HG02610 (cell line): Measurements from ENCODE around the gene HAT1.

Experiments
- ATAC-seq: cut with Tn5 transposase; IDR thresholded peaks from one replicate; pipeline ENCODE4 v1.9.1; 2021; ENCODE audit warnings: mild to moderate bottlenecking, moderate library complexity; ENCODE audit not compliant: unreplicated experiment

HAT1 gene

DNA sequence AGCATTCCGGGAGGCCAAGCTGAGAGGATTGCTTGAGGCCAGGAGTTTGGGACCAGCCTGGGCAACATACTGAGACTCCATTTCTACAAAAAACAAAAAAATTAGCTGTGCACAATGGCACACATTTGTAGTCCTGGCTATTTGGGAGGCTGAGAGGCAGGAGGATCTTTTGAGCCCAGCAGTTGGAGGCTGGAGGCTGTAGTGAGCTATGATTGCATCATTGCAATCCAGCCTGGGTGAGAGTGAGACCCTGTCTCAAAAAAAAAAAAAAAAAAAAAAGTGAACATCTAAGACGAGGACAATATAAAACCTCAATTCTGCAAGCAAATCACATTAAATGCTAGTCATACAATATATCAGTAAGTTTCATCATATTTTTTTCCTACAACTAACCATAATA is 2.8 kb upstream of the HAT1 start:
- ATAC-seq: no peak

DNA sequence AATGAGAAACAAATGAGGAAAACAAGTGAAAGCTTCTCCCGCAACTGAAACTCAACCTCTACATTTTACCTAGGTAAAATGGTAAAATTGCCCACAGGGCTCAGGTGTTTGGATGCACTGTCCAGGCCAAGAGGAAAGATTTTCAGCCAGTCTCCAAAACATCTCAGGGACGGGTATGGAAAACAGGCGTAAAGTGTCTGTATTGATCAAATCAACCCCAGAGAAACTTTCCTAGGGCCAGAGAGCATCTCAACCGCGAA is 361 bp upstream of the HAT1 start:
- ATAC-seq: no peak

DNA sequence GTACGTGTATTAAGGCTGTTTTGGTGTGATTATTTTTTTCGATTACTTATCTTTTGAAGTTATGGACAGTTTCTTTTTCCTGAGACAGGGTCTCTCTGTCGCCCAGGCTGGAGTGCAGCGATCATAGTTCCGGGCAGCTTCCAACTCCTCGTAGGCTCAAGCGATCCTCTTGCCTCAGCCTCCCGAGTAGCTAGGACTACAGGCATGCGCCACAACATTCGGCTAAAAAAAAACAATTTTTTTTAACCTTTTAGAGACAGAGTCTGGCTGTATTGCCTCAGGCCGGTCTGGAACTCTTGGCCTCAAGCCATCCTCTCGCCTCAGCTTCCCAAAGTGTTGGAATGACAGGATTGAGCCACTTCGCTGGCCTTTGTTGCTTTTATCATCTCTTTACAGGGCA is 945 bp downstream of the HAT1 start:
- ATAC-seq: no peak

DNA sequence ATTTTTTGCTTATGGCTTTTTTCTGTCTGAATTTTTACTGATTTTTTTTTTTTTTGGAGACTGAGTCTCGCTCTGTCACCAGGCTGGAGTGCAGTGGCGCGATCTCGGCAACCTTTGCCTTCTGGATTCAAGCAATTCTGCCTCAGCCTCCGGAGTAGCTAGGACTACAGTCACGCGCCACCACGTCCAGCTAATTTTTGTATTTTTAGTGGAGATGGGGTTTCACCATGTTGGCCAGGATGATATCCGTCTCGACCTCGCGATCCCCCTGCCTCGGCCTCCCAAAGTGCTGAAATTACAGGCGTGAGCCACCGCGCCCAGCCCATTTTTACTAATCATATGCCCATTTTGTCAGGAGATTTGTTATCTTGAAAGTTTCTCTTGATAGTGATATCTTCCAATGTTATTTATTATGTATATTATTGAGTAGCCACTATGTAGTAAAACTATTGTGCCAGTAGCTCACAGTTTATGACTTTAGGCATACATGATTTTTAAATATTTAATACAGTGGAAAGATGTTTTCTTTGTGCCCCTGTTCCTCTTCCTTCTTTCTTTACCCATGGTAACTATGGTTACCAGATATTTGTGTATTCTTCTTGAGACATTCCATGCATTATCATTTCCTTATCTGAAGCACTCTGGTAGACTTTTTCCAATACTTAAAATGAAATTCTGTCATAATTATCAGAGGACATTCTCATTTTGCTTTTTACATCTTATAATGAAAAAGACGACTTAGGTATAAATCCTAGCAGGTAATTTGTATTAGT is 2.1 kb downstream of the HAT1 start:
- ATAC-seq: no peak

DNA sequence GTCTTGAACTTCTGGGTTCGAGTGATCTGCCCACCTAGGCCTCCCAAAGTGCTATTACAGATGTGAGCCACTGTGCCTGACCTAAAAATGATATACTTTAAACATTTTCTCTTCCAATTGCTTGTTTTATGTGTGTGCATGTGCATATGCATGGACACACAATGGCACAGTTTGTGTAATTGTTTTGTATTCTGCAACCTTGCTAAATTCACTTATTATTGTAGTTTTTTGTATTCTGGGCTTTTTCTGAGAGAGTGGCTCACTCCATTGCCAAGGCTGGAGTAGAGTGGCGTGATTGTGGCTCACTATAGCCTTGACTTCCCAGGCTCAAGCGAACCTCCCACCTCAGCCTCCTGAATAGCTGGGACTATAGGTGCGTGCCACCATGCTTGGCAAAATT is 8.1 kb downstream of the HAT1 start:
- ATAC-seq: no peak

DNA sequence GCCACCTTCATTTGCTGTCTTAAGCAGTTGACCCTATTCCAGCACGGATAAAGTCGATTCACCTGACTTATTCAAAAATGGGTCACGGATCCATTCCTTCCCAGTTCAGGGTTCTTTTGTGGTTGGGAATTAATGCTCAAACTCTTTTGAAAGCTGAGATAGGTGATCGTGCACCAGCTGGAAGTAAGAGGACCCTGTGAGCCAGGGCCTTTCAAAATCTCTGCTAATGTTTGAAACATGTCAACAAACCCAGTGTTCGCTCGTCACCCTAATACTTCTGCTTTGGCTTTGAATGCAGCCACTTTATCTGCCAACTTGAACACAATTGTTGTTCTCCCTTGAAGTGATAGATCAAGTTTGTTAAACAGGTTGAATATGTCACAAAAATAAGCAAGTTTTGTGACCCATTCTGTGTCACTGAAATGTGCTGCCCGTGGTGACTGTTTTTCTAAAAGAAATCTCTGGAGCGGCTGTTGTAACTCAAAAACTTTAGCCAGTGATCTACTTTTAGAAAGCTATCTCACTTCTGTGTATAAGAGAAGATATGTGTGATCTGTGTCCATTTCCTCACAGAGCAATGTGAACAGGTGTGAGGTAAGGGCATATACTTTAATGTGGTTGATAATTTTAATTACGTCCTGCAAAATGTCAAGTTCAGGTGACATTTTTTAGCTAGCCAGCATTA is 16.9 kb downstream of the HAT1 start:
- no peak for ATAC-seq

DNA sequence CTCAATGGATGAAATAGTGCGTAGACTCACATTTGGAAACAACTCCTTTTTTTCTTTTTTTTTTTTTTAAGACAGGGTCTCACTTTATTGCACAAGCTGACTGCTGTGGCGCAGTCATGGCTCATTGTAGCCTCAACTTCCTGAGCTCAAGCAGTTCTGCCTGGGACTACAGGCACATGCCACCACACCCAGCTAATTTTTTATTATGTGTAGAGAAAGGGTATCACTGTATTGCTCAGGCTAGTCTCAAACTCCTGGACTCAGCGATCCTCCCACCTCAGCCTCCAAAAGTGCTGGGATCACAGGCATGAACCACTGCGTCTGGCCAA is 17.4 kb downstream of the HAT1 start:
- ATAC-seq: no peak

DNA sequence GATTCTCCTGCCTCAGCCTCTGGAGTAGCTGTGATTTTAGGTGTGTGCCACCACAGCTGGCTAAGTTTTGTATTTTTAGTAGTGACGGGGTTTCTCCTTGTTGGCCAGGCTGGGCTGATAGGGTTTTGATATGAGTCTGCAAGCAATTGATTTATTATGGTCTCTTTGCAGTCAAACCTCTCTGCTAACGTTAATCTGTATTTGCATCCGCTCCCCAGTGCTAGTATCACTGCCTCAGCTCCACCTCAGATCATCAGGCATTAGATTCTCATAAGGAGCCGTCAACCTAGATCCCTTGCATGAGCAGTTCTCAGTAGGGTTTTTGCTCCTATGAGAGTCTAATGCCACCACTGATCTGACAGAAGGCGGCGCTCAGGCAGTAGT is 19.0 kb downstream of the HAT1 start:
- ATAC-seq: no peak

DNA sequence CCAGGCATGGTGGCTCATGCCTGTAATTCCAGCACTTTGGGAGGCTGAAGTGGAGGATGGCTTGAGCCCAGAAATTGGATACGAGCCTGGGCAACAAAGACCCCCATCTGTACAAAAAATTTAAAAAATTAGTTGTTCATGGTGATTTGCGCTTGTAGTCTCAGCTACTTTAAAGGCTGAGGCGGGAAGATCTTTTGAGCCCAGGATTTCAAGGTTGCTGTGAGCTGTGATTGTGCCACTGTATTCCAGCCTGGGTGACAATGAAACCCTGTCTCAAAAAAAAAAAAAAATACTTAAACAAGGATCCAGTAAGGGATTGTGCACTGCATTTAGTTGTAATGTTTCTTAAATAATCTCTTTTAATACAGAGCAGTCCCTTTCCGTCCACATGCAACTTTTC is 21.6 kb downstream of the HAT1 start:
- ATAC-seq: no peak

DNA sequence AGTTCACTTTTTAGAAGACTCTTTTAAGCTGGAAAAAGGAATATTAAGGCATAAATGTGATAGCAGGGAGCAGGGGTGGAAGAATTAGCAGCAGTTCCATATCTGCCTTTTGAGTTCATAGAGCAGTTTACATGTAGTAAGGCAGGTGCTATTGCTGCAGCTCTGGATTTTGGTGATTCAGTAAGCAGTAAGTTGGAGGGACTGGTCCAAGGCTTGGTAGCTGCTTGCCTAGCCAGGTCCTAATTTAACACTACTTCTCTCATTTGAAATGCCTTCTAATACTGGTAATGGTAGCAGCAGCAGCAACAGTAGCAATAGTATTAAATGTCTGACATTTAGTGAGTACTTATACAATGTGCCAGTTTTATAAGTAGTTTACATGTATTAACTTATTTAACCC is 30.0 kb downstream of the HAT1 start:
- ATAC-seq: no peak

DNA sequence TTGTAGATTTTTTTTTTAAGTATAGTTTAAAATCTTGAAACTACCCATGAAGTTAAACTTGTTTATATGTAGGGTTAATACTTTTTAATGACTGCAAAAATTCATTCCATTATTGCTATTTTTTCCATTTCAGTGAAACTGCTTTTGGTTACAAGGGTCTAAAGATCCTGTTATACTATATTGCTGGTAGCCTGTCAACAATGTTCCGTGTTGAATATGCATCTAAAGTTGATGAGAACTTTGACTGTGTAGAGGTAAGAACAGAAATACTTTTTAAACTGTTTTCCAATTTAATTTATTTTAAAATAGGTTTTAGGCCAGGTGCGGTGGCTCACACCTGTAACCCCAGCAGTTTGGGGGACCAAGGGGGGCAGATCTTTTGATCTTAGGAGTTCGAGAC is 30.5 kb downstream of the HAT1 start:
- ATAC-seq: no peak

DNA sequence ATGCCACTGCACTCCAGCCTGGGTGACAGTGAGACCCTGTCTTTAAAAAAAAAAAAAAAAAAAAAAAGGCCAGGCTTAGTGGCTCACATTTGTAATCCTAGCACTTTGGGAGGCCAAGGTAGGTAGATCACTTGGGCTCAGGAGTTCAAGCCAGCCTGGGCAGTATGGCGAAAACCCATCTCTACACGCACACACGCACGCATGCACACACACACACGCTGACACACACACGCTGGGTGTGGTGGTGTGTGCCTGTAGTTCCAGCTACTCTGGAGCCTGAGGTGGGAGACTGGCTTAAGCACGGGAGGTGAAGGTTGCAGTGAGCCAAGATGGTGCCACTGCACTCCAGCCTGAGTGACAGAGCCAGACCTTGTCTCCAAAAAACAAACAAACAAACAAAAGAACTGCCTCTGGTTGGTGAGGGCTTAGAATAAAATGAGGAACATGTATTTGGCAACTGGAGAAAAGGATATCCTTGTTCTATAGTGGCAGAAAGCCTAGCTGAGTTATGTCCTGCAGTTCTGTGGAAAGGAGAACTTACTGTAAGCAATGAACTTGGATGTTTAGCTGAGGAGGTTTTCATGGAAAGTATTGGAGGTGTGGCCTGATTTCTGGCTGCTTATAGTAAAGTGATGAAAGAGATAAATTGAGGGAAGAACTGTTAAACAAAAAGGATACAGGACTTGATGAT is 34.0 kb downstream of the HAT1 start:
- ATAC-seq: no peak

DNA sequence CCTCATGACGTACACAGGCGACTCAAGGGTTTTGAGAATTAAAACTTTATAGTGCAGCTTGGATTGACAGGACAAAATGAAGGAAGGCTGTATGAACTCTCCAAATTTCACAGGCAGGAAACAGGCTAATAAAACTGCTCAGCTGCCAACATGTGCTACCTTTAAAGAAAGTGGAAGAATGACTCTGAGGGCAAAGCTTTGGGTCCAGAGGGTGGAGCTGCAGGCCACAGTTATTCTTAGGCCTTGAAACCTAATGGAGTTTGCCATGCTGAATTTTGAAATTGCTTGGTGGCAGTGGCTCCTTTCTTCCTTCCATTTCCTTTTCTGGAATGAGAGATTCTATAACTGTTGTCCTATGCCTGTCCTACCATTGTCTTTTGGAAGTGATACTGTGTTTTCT is 34.8 kb downstream of the HAT1 start:
- ATAC-seq: no peak

DNA sequence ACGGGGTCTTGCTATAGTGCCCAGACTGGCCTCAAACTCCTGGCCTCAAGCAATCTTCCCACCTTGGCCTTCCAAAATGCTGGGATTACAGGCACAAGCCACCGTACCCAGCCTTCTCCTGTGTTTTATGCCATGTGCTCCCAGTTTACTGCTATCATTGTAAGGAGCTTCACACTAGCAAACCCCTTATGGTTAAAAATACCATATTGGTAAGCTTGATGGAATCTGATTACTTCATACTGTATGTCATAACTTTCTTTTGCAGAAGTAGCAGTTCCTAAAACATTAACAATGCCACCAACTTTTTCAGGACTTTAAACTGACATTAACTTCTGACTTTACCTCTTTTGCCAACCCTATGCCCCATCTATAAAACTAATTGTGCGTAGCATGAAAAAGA is 36.2 kb downstream of the HAT1 start:
- no peak for ATAC-seq

DNA sequence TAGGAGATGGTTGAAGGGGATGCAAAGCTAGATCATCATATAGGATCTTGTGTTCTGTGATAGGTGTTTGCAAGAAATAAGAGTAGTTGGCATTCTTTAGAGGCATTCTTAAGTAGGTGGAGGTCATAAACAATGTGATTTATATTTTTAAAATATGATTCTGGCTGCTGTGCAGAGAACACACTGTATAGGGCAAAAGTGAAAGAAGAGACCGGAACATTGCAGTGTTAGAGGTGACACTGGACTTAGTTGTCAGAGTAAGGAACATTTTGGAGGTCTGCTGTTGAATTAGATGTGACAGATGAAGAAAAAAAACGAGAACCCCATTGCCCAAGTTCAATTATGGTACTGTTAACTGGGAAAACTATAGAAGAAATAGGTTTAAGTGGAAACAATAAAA is 37.7 kb downstream of the HAT1 start:
- no peak for ATAC-seq

DNA sequence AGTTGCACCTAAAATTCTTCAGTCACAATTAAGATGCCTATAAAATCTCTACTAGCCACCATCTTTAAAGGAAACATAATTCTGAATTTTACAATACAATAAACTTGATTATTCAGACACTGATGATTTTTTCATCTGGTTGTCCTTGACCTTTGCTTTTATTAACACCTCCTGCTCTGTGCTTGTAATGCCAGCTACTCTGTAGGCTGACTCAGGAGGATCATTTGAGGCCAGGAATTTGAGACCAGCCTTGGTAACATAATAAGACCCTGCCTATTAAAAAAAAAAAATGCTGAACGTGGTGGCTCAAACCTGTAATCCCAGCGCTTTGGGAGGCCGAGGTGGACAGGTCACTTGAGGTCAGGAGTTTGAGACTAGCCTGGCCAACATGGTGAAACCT is 38.3 kb downstream of the HAT1 start:
- ATAC-seq: no peak

DNA sequence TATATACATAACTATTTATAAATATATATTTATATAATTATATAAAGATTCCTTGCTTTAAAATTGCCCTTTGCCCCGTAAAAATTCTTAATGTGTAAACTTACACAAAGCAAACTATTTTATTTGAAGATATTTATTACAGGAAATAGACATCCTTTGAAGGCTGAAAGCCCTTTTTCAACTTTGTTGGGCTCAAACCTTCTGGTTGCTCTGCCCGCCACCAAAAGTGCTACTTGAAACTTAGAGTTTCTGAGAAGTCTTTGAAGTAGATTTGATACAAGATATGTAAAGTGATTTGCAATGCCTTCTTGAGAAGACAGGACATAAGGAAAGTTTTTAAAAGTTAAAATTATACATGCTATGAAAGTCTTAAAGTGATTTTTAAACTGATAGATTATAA is 40.9 kb downstream of the HAT1 start:
- ATAC-seq: no peak

DNA sequence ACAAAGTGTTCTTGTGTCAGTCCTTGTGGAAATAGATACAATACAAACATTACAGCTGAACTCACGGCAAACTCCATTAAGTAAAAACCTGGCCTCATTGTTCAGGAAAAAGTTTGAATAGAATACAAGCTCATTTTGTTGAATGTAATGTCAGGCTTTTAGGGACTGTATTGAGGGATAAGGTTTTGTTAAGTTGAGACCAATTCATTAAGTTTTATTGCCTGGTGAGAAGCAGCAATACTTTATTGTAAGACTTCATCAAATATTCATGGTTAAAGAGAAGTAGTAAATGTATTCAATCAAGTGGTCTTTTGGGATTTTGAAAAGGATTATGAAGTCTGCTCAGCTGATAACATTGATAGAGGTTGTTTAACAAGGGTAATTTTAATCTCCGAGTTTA is 42.0 kb downstream of the HAT1 start:
- ATAC-seq: no peak

DNA sequence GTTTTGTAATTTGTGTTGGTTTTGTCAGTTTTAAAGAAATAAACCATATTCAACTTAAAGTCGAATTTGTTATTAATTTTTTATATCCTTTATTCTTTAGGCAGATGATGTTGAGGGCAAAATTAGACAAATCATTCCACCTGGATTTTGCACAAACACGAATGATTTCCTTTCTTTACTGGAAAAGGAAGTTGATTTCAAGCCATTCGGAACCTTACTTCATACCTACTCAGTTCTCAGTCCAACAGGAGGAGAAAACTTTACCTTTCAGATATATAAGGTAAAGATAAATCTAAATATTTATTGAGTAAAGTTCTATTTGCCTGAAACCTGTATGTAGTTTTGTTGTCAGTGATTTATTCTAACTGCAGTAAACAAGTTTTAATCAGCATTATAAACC is 43.0 kb downstream of the HAT1 start:
- no peak for ATAC-seq

DNA sequence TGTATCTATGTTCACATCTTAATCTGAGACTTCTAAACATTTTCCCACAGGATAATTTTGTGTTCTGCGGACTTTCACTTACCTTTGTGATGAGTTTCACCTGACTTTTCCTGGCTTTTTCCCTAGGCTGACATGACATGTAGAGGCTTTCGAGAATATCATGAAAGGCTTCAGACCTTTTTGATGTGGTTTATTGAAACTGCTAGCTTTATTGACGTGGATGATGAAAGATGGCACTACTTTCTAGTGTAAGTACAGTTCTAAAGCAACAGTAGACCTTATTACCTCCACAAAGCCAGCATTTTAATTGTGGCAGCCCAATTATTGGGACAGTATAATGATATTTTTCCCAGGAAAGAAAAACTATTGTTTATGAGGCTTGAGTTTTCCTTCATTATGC is 43.4 kb downstream of the HAT1 start:
- no peak for ATAC-seq

DNA sequence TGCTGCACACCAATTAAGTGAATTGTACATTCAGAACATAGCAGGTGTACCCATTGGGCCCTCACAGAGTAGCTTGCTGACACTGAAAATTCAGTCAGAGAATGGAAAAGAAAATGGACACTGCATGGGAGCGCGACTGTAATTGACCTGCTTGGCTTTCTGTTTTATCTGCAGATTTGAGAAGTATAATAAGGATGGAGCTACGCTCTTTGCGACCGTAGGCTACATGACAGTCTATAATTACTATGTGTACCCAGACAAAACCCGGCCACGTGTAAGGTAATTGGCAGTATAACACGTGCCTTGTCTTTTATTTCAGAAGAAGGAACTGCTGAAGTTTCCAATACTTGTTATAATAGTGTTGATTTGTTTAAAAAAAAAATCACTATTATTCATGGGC is 44.0 kb downstream of the HAT1 start:
- ATAC-seq: no peak

DNA sequence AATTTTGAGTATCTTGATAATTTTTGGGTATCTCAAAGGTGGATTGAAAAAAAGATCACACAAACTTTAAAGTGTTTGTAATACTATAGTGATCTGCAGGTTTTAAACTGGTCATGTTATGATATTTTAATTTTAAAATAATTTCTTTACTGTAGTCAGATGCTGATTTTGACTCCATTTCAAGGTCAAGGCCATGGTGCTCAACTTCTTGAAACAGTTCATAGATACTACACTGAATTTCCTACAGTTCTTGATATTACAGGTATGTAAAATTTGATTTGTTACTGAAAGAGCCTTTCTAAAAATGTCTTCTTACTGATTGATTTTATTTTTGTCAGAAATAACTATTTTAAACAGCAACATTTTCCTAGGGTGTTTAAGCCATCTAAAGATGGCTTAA is 44.4 kb downstream of the HAT1 start:
- ATAC-seq: no peak

DNA sequence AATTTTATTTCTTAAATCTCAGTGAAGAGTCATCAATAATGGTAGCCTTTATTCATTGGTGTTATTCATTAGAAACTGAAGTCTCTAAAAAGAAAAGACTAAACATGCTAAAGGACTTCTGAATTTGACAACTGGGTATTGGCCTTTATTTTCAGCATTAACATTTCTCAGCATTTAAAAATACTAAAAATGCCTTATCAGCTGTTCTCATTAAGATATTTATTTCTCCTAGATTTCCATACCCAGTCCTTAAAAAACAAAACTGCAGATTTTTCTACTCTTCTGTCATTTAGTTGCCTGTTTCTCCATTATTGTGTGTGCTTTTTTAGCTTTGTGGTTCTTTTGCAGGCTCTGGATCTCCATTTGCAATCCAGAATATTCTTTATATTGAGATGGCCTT is 46.2 kb downstream of the HAT1 start:
- no peak for ATAC-seq
